Peyer's patch (tissue), 4 donors: ENCODE results near the gene FARP1. TPM values are rescaled to one million over a fixed set of nuclear protein-coding genes. Genes with fewer than 3 reads are reported as not detected.

ENCODE experiments used
- DNase-seq, 3 donors: peaks; one replicate each; pipeline ENCODE4 v3.0.0-alpha.2; 2017 to 2019
- H3K27ac ChIP-seq, 4 donors: fragments of 200-600 bp; sonication (generic); one replicate each; pipeline ENCODE4 v1.5.1; 2016 to 2019
- H3K27me3 ChIP-seq, 2 donors: fragments of 200-600 bp; sonication (generic); one replicate each; pipeline ENCODE4 v1.5.1; 2019
- H3K36me3 ChIP-seq, 3 donors: fragments of 200-600 bp; sonication (generic); one replicate each; pipeline ENCODE4 v1.5.1; 2016 to 2019
- H3K4me1 ChIP-seq, 4 donors: fragments of 200-600 bp; sonication (generic); one replicate each; pipeline ENCODE4 v1.5.1; 2016 to 2019
- H3K4me3 ChIP-seq, 4 donors: fragments of 200-600 bp; sonication (generic); 1 replicate in 3 of 4; 2 replicates in 1 of 4; pipeline ENCODE4 v1.5.1; 2016 to 2019; ENCODE audit warnings: mild to moderate bottlenecking in 1 of 4
- H3K9me3 ChIP-seq, 4 donors: fragments of 200-600 bp; sonication (generic); one replicate each; pipeline ENCODE4 v1.5.1; 2016 to 2019; ENCODE audit warnings: mild to moderate bottlenecking in 1 of 4
- CTCF ChIP-seq, 6 experiments: fragments of 450-650 bp in 4 of 6; fragments of 200-600 bp in 2 of 6; sonication (generic) in 1 of 6; IDR thresholded peaks; one replicate each; pipeline ENCODE4 v1.5.1; 2017 to 2019; ENCODE audit warnings: antibody characterized with exemption in 6 of 6, mild to moderate bottlenecking in 3 of 6, moderate library complexity in 1 of 6
- POLR2A ChIP-seq, 2 donors: fragments of 450-650 bp; IDR thresholded peaks; one replicate each; pipeline ENCODE4 v1.5.1; 2017; ENCODE audit warnings: antibody characterized with exemption in 2 of 2, mild to moderate bottlenecking in 2 of 2, moderate library complexity in 2 of 2
- total RNA-seq, 4 donors: library from RNA; depleted of rRNA; stranded (reverse); fragments of >200 nt; gene quantifications; one replicate each; pipeline ENCODE4 v1.1.0, GENCODE V29; 2016

Gene FARP1
- total RNA-seq, 4 donors from 2014 or later: 10.6 to 61.1 (median 14.9) TPM

GRCh38 chr13:98352226-98352625, 209.3 kb downstream of the FARP1 start:
- peaks cover 0 to 5% (median 0%) of the 10 kb centered on the region in 4 donors for H3K4me1 ChIP-seq
- H3K9me3 ChIP-seq: no peaks in the 10 kb centered on the region
- no peaks in the 10 kb centered on the region for H3K27me3 ChIP-seq
- no peak overlapping the region for H3K27ac ChIP-seq
- no peak for DNase-seq
- no peak for TF ChIP-seq CTCF (IDR thresholded peaks at IDR 0.05)
- TF ChIP-seq POLR2A (IDR thresholded peaks at IDR 0.05): no peak
- H3K36me3 ChIP-seq: no peaks in the 10 kb centered on the region
- no peak overlapping the region for H3K4me3 ChIP-seq

GRCh38 chr13:98353750-98354149, 210.9 kb downstream of the FARP1 start:
- TF ChIP-seq CTCF (IDR thresholded peaks at IDR 0.05) (no peak), POLR2A (IDR thresholded peaks at IDR 0.05) (no peak)
- peaks cover 0 to 5% (median 0%) of the 10 kb centered on the region in 4 donors for H3K4me1 ChIP-seq
- H3K36me3 ChIP-seq: no peaks in the 10 kb centered on the region
- no peak for DNase-seq
- H3K4me3 ChIP-seq: no peak overlapping the region
- no peaks in the 10 kb centered on the region for H3K9me3 ChIP-seq
- no peaks in the 10 kb centered on the region for H3K27me3 ChIP-seq
- H3K27ac ChIP-seq: no peak overlapping the region

GRCh38 chr13:98358937-98359336, 216.0 kb downstream of the FARP1 start:
- Histone ChIP-seq H3K27ac (no peak overlapping the region), H3K4me3 (no peak overlapping the region), H3K9me3 (no peaks in the 10 kb centered on the region), H3K27me3 (no peaks in the 10 kb centered on the region), H3K4me1 (peaks cover 0 to 2% (median 0%) of the 10 kb centered on the region in 4 donors), H3K36me3 (no peaks in the 10 kb centered on the region)
- no peak for TF ChIP-seq CTCF (IDR thresholded peaks at IDR 0.05)
- no peak for DNase-seq

GRCh38 chr13:98360545-98360944, 217.7 kb downstream of the FARP1 start:
- H3K9me3 ChIP-seq: no peaks in the 10 kb centered on the region
- DNase-seq: no peak
- TF ChIP-seq CTCF (IDR thresholded peaks at IDR 0.05) (no peak), POLR2A (IDR thresholded peaks at IDR 0.05) (no peak)
- H3K27ac ChIP-seq: no peak overlapping the region
- no peaks in the 10 kb centered on the region for H3K27me3 ChIP-seq
- no peaks in the 10 kb centered on the region for H3K36me3 ChIP-seq
- no peaks in the 10 kb centered on the region for H3K4me1 ChIP-seq
- no peak overlapping the region for H3K4me3 ChIP-seq

GRCh38 chr13:98363326-98363725, 220.4 kb downstream of the FARP1 start:
- DNase-seq: no peak
- Histone ChIP-seq H3K9me3 (no peaks in the 10 kb centered on the region), H3K4me1 (no peaks in the 10 kb centered on the region)

More at GRCh38 chr13:98363326-98363725, 220.4 kb downstream of the FARP1 start:
- TF ChIP-seq CTCF (IDR thresholded peaks at IDR 0.05): no peak
- no peak for TF ChIP-seq POLR2A (IDR thresholded peaks at IDR 0.05)
- Histone ChIP-seq H3K27ac (no peak overlapping the region), H3K4me3 (no peak overlapping the region), H3K36me3 (no peaks in the 10 kb centered on the region), H3K27me3 (no peaks in the 10 kb centered on the region)
